ENCODE data around the gene MAP3K14. TPM values are rescaled to one million over a fixed set of nuclear protein-coding genes. Genes with fewer than 3 reads are reported as not detected.

MAP3K14 gene
- total RNA-seq, 1 experiment from 2014 or later = 7.8 TPM

GRCh38 chr17:45338996-45339535 is 22.2 kb upstream of the MAP3K14 start:
- Mint-ChIP-seq H3K27ac (no peak overlapping the region), H3K4me1 (peaks cover 18% of the 10 kb centered on the region in 2 experiments), H3K27me3 (ENCODE audit: low read depth) (peaks cover 21% of the 10 kb centered on the region), H3K36me3 (ENCODE audit: insufficient read depth in 1 of 3, low read depth in 3 of 3) (no peaks in the 10 kb centered on the region), H3K4me3 (no peak overlapping the region), H3K9me3 (no peaks in the 10 kb centered on the region; a peak in 1 of 5 replicates)
- Histone ChIP-seq H4K91ac (ENCODE audit: insufficient read length, low read depth, low read length) (no peak overlapping the region), H3K4me2 (ENCODE audit: insufficient read depth, insufficient read length, low read length) (no peak overlapping the region), H3K79me1 (ENCODE audit: insufficient read depth, low read depth, low read length, poor library complexity, severe bottlenecking) (no peaks in the 10 kb centered on the region), H3K23ac (ENCODE audit: insufficient read length, low read depth, low read length) (no peak overlapping the region), H2AFZ (ENCODE audit: low read length) (no peak overlapping the region), H2BK120ac (ENCODE audit: low read depth, low read length, poor library complexity, severe bottlenecking) (no peak overlapping the region), H3K18ac (ENCODE audit: insufficient read length, low read depth, low read length) (no peak overlapping the region), H3K27ac (ENCODE audit: insufficient read length, low read depth, low read length) (no peak overlapping the region), H4K5ac (ENCODE audit: insufficient read length, low read depth, low read length) (no peak overlapping the region), H3T11ph (ENCODE audit: low read length) (no peak overlapping the region), H2BK15ac (ENCODE audit: low read depth, low read length) (no peak overlapping the region), H4K8ac (replicated peaks; ENCODE audit: insufficient read length, low read depth, low read length) (no peak overlapping the region), H2BK5ac (ENCODE audit: insufficient read length, low read length) (no peak overlapping the region), H3K23me2 (ENCODE audit: insufficient read length, low read depth, low read length, poor library complexity, severe bottlenecking) (no peaks in the 10 kb centered on the region), H3K4ac (ENCODE audit: low read depth, low read length) (no peak overlapping the region), H3K14ac (ENCODE audit: insufficient read depth, low read length) (no peak overlapping the region), H3K9ac (ENCODE audit: extremely low read depth, insufficient read length, low read length) (no peak overlapping the region), H2BK12ac (ENCODE audit: insufficient read length, low read depth, low read length) (no peak overlapping the region), H3K27me3 (ENCODE audit: insufficient read depth, low read length) (peaks cover 4% of the 10 kb centered on the region; the same call in 1 of the 2 replicates), H3K9me3 (ENCODE audit: control insufficient read depth, low read depth, low read length) (no peaks in the 10 kb centered on the region), H2AK5ac (ENCODE audit: insufficient read length, low read length) (no peak overlapping the region), H4K20me1 (ENCODE audit: control insufficient read depth, insufficient read depth, insufficient read length) (no peaks in the 10 kb centered on the region), H3K79me2 (ENCODE audit: insufficient read depth, low read length) (no peaks in the 10 kb centered on the region), H3K56ac (ENCODE audit: insufficient read length, low read depth, low read length) (no peak overlapping the region), H2BK20ac (ENCODE audit: low read depth, low read length, poor library complexity, severe bottlenecking) (no peak overlapping the region), H3K4me1 (ENCODE audit: insufficient read depth, low read length) (no peaks in the 10 kb centered on the region; the same call in 1 of the 2 replicates)
- no peak for TF ChIP-seq CTCF (conservative IDR thresholded peaks at IDR 0.05)
- WGBS (ENCODE audit: extremely low coverage, insufficient read length, low lambda C conversion rate) = no CpG with 5 or more reads among the region's 8 CpGs
- peak; percentile 14 for DNase-seq
